Smooth muscle cell (in vitro differentiated cells): ENCODE measurements around the gene TMEM119. TPM values are rescaled to one million over a fixed set of nuclear protein-coding genes. Genes with fewer than 3 reads are reported as not detected.

ENCODE experiments used
- DNase-seq: peaks from one replicate; lab custom pipeline; 2025; ENCODE audit not compliant: unreplicated experiment; lab: John Stamatoyannopoulos, UW
- H2AFZ ChIP-seq: fragments of 200-600 bp; sonication (generic); 2 replicates; pipeline ENCODE4 v1.6.0; 2016; ENCODE audit warnings: antibody characterized with exemption, low read depth, mild to moderate bottlenecking
- H3F3A ChIP-seq: fragments of 200-600 bp; sonication (generic); 2 replicates; pipeline ENCODE4 v1.6.0; 2017; ENCODE audit warnings: antibody characterized with exemption, low read depth
- H3K27ac ChIP-seq: fragments of 200-600 bp; sonication (generic); 2 replicates; pipeline ENCODE4 v1.5.1; 2016; ENCODE audit warnings: low read depth, mild to moderate bottlenecking
- H3K27me3 ChIP-seq: fragments of 200-600 bp; sonication (generic); 2 replicates; pipeline ENCODE4 v1.6.1; 2016; ENCODE audit warnings: low read depth, mild to moderate bottlenecking
- H3K36me3 ChIP-seq: fragments of 200-600 bp; sonication (generic); 2 replicates; pipeline ENCODE4 v1.5.1; 2016; ENCODE audit warnings: low read depth
- H3K4me1 ChIP-seq: fragments of 200-600 bp; sonication (generic); 2 replicates; pipeline ENCODE4 v1.5.1; 2016; ENCODE audit warnings: low read depth
- H3K4me2 ChIP-seq: fragments of 200-600 bp; sonication (generic); 2 replicates; pipeline ENCODE4 v1.6.0; 2016; ENCODE audit warnings: mild to moderate bottlenecking
- H3K4me3 ChIP-seq: fragments of 200-600 bp; sonication (generic); 2 replicates; pipeline ENCODE4 v1.5.1; 2016; ENCODE audit warnings: mild to moderate bottlenecking
- H3K79me2 ChIP-seq: fragments of 200-600 bp; sonication (generic); 2 replicates; pipeline ENCODE4 v1.6.0; 2016; ENCODE audit warnings: low read depth, mild to moderate bottlenecking
- H3K9ac ChIP-seq: fragments of 200-600 bp; sonication (generic); 2 replicates; pipeline ENCODE4 v1.6.0; 2016; ENCODE audit warnings: low read depth
- H3K9me3 ChIP-seq: fragments of 200-600 bp; sonication (generic); replicated peaks from 2 replicates; pipeline ENCODE4 v1.5.1; 2016; ENCODE audit warnings: low read depth
- H4K20me1 ChIP-seq: fragments of 200-600 bp; sonication (generic); 2 replicates; pipeline ENCODE4 v1.6.0; 2016; ENCODE audit warnings: low read depth
- WGBS: methylation state at CpG from one replicate; pipeline ENCODE4 v1.1.7; 2016; ENCODE audit warnings: low lambda C conversion rate; 5-methylcytosine and 5-hydroxymethylcytosine counted together
- polyA plus RNA-seq: library from polyadenylated mRNA; unstranded; fragments of >200 nt; fragmentation: Nextera tagmentation; extraction: Ambion mirVana; gene quantifications from 2 replicates; pipeline ENCODE4 v1.2.1, GENCODE V29; 2016
- total RNA-seq: library from RNA; depleted of rRNA; stranded (reverse); fragments of >200 nt; gene quantifications from 2 replicates; pipeline ENCODE4 v1.2.3, GENCODE V29; 2014
- TF ChIP-seq, protein P1 (sequence below): fragments of 200-600 bp; sonication (generic); IDR thresholded peaks from 2 replicates; pipeline ENCODE4 v1.5.1; 2017; ENCODE audit warnings: borderline replicate concordance, mild to moderate bottlenecking, antibody characterized with exemption; ENCODE audit not compliant: insufficient read depth, poor library complexity, severe bottlenecking

The TMEM119 gene
- 40.9 and 41.9 TPM in 2 replicates for total RNA-seq
- 67.2 and 103 TPM in 2 replicates for polyA plus RNA-seq

- no peaks in the 10 kb centered on the region for H3F3A ChIP-seq
- peak within 1 kb of the TSS; percentile 31 for H3K27ac ChIP-seq
- H3K9me3 ChIP-seq = no peaks in the 10 kb centered on the region
- WGBS = 56% methylated on average over 19 of the region's 27 CpGs
- no peaks in the 10 kb centered on the region for H3K27me3 ChIP-seq
- DNase-seq = no peak
- H4K20me1 ChIP-seq = no peaks in the 10 kb centered on the region
- peaks cover 38% of the 10 kb centered on the region for H3K79me2 ChIP-seq
- no peaks in the 10 kb centered on the region for H3K36me3 ChIP-seq
- TF ChIP-seq, protein P1, sequence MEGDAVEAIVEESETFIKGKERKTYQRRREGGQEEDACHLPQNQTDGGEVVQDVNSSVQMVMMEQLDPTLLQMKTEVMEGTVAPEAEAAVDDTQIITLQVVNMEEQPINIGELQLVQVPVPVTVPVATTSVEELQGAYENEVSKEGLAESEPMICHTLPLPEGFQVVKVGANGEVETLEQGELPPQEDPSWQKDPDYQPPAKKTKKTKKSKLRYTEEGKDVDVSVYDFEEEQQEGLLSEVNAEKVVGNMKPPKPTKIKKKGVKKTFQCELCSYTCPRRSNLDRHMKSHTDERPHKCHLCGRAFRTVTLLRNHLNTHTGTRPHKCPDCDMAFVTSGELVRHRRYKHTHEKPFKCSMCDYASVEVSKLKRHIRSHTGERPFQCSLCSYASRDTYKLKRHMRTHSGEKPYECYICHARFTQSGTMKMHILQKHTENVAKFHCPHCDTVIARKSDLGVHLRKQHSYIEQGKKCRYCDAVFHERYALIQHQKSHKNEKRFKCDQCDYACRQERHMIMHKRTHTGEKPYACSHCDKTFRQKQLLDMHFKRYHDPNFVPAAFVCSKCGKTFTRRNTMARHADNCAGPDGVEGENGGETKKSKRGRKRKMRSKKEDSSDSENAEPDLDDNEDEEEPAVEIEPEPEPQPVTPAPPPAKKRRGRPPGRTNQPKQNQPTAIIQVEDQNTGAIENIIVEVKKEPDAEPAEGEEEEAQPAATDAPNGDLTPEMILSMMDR = no peak
- peak within 1 kb of the TSS; percentile 85 for H3K4me2 ChIP-seq
- peak within 1 kb of the TSS; percentile 61 for H3K4me3 ChIP-seq
- H3K4me1 ChIP-seq = no peaks in the 10 kb centered on the region
- H3K9ac ChIP-seq = no peak within 1 kb of the TSS
- H2AFZ ChIP-seq = no peak within 1 kb of the TSS
Measured at GRCh38 chr12:108597559-108598471, at the start of gene TMEM119. Gene TMEM119, minus strand, starts transcription at chr12:108598084. Its CDS starts 5,701 bp downstream, at chr12:108592383.

DNA sequence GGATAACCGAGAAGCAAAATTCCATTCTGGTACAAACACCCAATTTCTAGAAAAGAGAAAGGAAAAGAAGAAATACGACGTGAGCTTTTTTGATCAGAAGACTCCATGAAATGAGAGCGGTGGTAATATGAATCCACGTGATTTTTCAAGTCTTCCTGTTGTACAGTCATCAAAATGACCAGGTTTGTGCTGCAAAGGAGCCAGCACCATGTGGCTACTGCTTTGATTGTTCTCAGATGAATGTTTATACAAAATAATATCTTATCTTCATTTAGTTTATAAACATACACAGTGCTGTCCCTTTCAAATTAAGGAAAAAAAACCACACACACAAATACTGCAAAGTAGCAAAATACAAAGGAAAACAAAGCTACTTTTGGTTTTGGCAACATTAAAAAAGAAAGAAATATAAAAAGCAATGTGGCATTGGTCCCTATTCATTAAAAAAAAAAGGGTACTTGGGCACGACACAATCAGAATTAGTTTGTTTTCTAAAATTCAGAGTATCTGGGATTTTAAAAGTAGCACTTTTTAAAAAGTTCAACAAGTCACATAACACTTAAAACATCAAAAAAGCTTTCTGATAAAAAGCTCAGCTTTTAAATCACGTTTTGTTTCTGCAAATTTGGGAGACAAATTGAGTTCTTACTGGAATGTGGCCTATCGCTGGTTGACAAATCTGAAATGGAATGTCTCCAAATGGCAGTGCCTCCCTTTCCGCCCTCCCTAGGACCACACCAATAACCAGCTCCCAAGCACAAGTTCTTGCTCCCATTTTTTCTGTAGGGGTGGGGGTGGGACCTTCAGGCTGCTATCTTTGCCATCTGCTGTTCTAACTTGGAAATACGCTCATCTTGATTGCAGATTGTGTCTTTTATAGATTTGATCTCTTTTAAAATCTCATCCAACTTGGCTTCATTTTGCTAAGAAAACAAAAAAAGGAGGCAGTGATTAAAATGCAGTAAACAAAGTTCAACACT is 49.0 kb upstream of the TMEM119 start:
- DNase-seq = no peak

GRCh38 chr12:108645686-108646599 is 48.1 kb upstream of the TMEM119 start:
- WGBS = 96% methylated on average over 15 of the region's 15 CpGs

More for the DNA sequence above, 49.0 kb upstream of the TMEM119 start:
- 94% methylated on average over 10 of the region's 10 CpGs for WGBS
- Histone ChIP-seq H2AFZ (no peak overlapping the region), H3K9me3 (no peaks in the 10 kb centered on the region), H3K79me2 (no peaks in the 10 kb centered on the region), H3F3A (peaks cover 28% of the 10 kb centered on the region), H3K4me3 (no peak overlapping the region), H3K27ac (peak overlapping the region; percentile 94), H3K9ac (no peak overlapping the region), H3K4me2 (no peak overlapping the region), H3K27me3 (no peaks in the 10 kb centered on the region), H3K4me1 (peaks cover 9% of the 10 kb centered on the region), H3K36me3 (peaks cover 10% of the 10 kb centered on the region), H4K20me1 (no peaks in the 10 kb centered on the region)
- TF ChIP-seq, protein P1 = no peak

More at GRCh38 chr12:108645686-108646599, 48.1 kb upstream of the TMEM119 start:
- Histone ChIP-seq H3K4me3 (no peak overlapping the region), H3K9me3 (no peaks in the 10 kb centered on the region), H3K79me2 (no peaks in the 10 kb centered on the region), H3K27me3 (no peaks in the 10 kb centered on the region), H3K27ac (no peak overlapping the region), H3K9ac (no peak overlapping the region), H4K20me1 (no peaks in the 10 kb centered on the region), H3K36me3 (peaks cover 10% of the 10 kb centered on the region), H3F3A (peaks cover 21% of the 10 kb centered on the region), H3K4me2 (no peak overlapping the region), H3K4me1 (peaks cover 9% of the 10 kb centered on the region), H2AFZ (no peak overlapping the region)
- no peak for DNase-seq
- TF ChIP-seq, protein P1 = no peak
